BLaER1 treated with 17β-estradiol and CSF1 and Interleukin-3, amounts not matched to agents 10 nM and 100 nM (cell line): ENCODE data around the gene SLAIN1.

ENCODE experiments used
- H3K27ac ChIP-seq, 11 experiments: shearing (Covaris generic); formaldehyde crosslinking; 2 replicates each; pipeline ENCODE4 v1.8.1; 2022
- H3K27me3 ChIP-seq, 11 experiments: shearing (Covaris generic); formaldehyde crosslinking; 2 replicates each; pipeline ENCODE4 v1.8.1; 2022
- H3K36me3 ChIP-seq, 11 experiments: shearing (Covaris generic); formaldehyde crosslinking; 2 replicates each; pipeline ENCODE4 v1.8.1; 2022
- H3K4me1 ChIP-seq, 10 experiments: shearing (Covaris generic); formaldehyde crosslinking; 2 replicates each; pipeline ENCODE4 v1.8.1; 2022
- H3K4me2 ChIP-seq, 11 experiments: shearing (Covaris generic); formaldehyde crosslinking; 2 replicates each; pipeline ENCODE4 v1.8.1; 2022
- H3K4me3 ChIP-seq, 10 experiments: shearing (Covaris generic); formaldehyde crosslinking; 2 replicates each; pipeline ENCODE4 v1.8.1; 2022
- H3K9ac ChIP-seq, 11 experiments: shearing (Covaris generic); formaldehyde crosslinking; 2 replicates each; pipeline ENCODE4 v1.8.1; 2022
- H3K9me3 ChIP-seq, 11 experiments: shearing (Covaris generic); formaldehyde crosslinking; replicated peaks in 1 of 11; 2 replicates each; pipeline ENCODE4 v1.8.1; 2022
- H4K20me1 ChIP-seq, 11 experiments: shearing (Covaris generic); formaldehyde crosslinking; 2 replicates each; pipeline ENCODE4 v1.8.1; 2022
- Cebpa-rat ChIP-seq, 11 experiments: shearing (Covaris generic); IDR thresholded peaks; 2 replicates each; pipeline ENCODE4 v1.8.1; 2022

The SLAIN1 gene

GRCh38 chr13:77811981-77812380 lies 114.5 kb downstream of the SLAIN1 start:
- no peak overlapping the region for H3K4me3 ChIP-seq
- no peaks in the 10 kb centered on the region for H4K20me1 ChIP-seq
- no peaks in the 10 kb centered on the region for H3K36me3 ChIP-seq
- H3K4me1 ChIP-seq = peaks cover 0 to 33% (median 0%) of the 10 kb centered on the region in 10 experiments; a peak in 4 of 20 replicates
- H3K9me3 ChIP-seq = no peaks in the 10 kb centered on the region
- H3K27me3 ChIP-seq = no peaks in the 10 kb centered on the region
- no peak overlapping the region for H3K9ac ChIP-seq
- no peak for TF ChIP-seq Cebpa-rat (IDR thresholded peaks at IDR 0.05)
- no peak overlapping the region for H3K27ac ChIP-seq
- H3K4me2 ChIP-seq = peak overlapping the region in 1 of 11 experiments; percentile 40; a peak in 2 of 22 replicates
